ENCODE results near the gene NUMBL.

DNA sequence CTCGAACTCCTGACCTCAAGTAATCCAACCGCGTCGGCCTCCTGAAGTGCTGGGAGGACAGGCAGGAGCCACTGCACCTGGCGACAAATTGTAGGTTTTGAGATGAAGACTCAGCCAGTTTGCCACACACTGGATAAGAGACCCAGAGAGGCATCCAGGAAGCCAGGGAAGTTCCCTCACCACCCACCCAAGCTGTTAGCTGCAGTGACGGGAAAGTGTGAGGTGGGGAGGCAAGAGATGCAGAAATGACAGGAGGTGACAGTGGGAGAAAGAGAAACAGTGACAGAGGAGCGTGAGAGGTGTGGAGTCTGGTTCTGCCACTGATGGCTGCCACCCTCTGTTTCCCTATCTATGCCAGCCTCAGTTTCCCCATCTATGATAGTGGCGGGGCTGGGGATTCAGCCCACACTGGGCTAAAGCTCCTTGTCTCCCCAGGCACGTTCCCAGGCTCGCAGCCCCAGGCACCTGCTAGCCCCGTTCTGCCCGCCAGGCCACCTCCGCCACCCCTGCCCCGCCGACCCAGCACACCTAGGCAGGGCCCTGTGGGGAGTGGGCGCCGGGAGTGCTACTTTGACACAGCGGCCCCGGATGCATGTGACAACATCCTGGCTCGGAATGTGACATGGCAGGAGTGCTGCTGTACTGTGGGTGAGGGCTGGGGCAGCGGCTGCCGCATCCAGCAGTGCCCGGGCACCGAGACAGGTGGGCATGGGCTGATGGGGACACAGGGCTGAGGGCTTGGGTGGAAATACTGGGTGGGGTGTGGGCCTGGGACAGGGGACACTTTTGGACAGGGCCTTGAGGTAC is 68.3 kb downstream of the NUMBL start:
- TF ChIP-seq, protein P1, sequence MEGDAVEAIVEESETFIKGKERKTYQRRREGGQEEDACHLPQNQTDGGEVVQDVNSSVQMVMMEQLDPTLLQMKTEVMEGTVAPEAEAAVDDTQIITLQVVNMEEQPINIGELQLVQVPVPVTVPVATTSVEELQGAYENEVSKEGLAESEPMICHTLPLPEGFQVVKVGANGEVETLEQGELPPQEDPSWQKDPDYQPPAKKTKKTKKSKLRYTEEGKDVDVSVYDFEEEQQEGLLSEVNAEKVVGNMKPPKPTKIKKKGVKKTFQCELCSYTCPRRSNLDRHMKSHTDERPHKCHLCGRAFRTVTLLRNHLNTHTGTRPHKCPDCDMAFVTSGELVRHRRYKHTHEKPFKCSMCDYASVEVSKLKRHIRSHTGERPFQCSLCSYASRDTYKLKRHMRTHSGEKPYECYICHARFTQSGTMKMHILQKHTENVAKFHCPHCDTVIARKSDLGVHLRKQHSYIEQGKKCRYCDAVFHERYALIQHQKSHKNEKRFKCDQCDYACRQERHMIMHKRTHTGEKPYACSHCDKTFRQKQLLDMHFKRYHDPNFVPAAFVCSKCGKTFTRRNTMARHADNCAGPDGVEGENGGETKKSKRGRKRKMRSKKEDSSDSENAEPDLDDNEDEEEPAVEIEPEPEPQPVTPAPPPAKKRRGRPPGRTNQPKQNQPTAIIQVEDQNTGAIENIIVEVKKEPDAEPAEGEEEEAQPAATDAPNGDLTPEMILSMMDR (IDR thresholded peaks at IDR 0.05) = no peak
- no peak for TF ChIP-seq POLR2AphosphoS5 (IDR thresholded peaks at IDR 0.05; ENCODE audit: insufficient read depth in 1 of 2, low read depth in 1 of 2)
